ENCODE data around the gene RPLP1.

GRCh38 chr15:69497076-69497475 lies 44.5 kb downstream of the RPLP1 start:
- no peak for TF ChIP-seq CTCF (IDR thresholded peaks at IDR 0.05; ENCODE audit: borderline replicate concordance, extremely low read depth, low read length, poor library complexity, severe bottlenecking)
- TF ChIP-seq EZH2 (IDR thresholded peaks at IDR 0.05; ENCODE audit: borderline replicate concordance, low read depth, low read length, severe bottlenecking), result no peak
